ENCODE measurements around the gene KRT80. TPM values are rescaled to one million over a fixed set of nuclear protein-coding genes. Genes with fewer than 3 reads are reported as not detected.

The KRT80 gene
- total RNA-seq, 2 donors from 2014 or later = 0.66 to 4.9 TPM

- peak overlapping the region; percentile 27 to 74 for H3K9ac ChIP-seq (ENCODE audit: low read depth in 2 of 2, low read length in 2 of 2)
- peak; percentile 34 for DNase-seq
- H3K36me3 ChIP-seq = no peaks in the 10 kb centered on the region
- TF ChIP-seq CTCF (IDR thresholded peaks at IDR 0.05) = no peak
- no peaks in the 10 kb centered on the region for H3K27me3 ChIP-seq
- no peaks in the 10 kb centered on the region for H3K9me3 ChIP-seq
- intact Hi-C loops (cut with DNase I) = loop anchor here (5.0 kb wide), 1 partner anchor 438 kb away; no protein-coding TSS in a partner anchor
- peak overlapping the region; percentile 24 for H3K27ac ChIP-seq
- H3K4me1 ChIP-seq = peaks cover 19% of the 10 kb centered on the region
- no peak overlapping the region for H3K4me3 ChIP-seq
Observed at GRCh38 chr12:52144512-52145227, 47.1 kb downstream of the KRT80 start.

GRCh38 chr12:52142431-52142830 lies 49.4 kb downstream of the KRT80 start:
- Histone ChIP-seq H3K27me3 (no peaks in the 10 kb centered on the region), H3K27ac (no peak overlapping the region), H3K9ac (ENCODE audit: low read depth in 2 of 2, low read length in 2 of 2) (no peak overlapping the region), H3K36me3 (no peaks in the 10 kb centered on the region), H3K9me3 (no peaks in the 10 kb centered on the region), H3K4me1 (peaks cover 9% of the 10 kb centered on the region), H3K4me3 (no peak overlapping the region)
- TF ChIP-seq CTCF (IDR thresholded peaks at IDR 0.05) = no peak
- no peak for DNase-seq
- intact Hi-C loops (cut with DNase I) = loop anchor here (5.0 kb wide), 1 partner anchor 440 kb away; no protein-coding TSS in a partner anchor

DNA sequence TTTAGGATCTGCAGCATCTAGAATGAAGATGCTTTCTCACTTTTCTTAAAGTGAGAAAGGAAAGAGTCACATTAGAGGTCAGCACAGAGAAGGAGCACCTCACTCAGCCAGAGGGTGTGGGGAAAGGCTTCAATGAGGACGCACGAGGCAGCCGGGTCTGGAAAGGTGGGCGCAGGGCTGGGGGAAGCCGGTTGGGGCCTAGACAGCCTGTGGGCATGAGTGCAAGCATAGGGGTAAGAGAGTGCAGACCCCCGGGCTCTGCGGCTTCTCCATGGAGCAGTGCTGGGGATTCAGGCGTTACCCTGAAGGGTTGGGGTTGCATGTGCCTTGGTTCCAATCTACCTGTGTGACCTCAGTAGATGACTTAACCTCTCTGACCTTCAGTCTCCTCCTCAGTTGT lies 49.9 kb downstream of the KRT80 start:
- no peak for TF ChIP-seq CTCF (IDR thresholded peaks at IDR 0.05)
- H3K9ac ChIP-seq (ENCODE audit: low read depth in 2 of 2, low read length in 2 of 2) = no peak overlapping the region
- peaks cover 3% of the 10 kb centered on the region for H3K4me1 ChIP-seq
- H3K36me3 ChIP-seq = no peaks in the 10 kb centered on the region
- H3K9me3 ChIP-seq = no peaks in the 10 kb centered on the region
- H3K27ac ChIP-seq = no peak overlapping the region
- intact Hi-C loops (cut with DNase I) = loop anchor here (5.0 kb wide), 1 partner anchor 440 kb away; no protein-coding TSS in a partner anchor
- no peak for DNase-seq
- no peak overlapping the region for H3K4me3 ChIP-seq
- H3K27me3 ChIP-seq = no peaks in the 10 kb centered on the region

- intact Hi-C loops (cut with DNase I) = loop anchor here (5.0 kb wide), 1 partner anchor 441 kb away; no protein-coding TSS in a partner anchor
- no peak for DNase-seq
Observed at GRCh38 chr12:52141306-52141705, 50.5 kb downstream of the KRT80 start.

DNA sequence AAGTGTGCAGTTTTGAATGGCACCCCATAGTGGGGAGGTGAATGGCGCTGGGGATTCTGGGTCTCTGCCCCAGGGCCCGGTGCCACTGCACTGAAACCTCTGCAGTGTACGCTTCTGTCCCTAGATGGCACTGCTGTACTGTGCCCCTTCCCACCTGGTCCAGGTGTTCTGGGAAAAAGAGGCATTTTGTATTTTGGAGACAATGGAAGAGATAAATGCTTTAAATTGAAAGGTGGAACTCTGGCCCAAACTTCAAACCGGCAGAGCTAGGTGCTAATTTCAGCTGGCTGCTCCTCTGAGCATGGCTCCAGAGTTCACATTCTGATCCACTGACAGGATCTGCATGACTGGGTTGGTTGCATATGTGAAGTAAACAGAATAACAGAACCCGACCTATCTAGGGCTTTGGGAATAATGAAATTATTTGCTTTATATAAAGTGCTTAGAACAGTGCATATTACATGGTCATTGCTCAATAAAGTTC lies 52.2 kb downstream of the KRT80 start:
- Histone ChIP-seq H3K27ac (no peak overlapping the region), H3K36me3 (no peaks in the 10 kb centered on the region), H3K9ac (ENCODE audit: low read depth in 2 of 2, low read length in 2 of 2) (no peak overlapping the region), H3K9me3 (no peaks in the 10 kb centered on the region), H3K4me3 (no peak overlapping the region), H3K27me3 (no peaks in the 10 kb centered on the region), H3K4me1 (no peaks in the 10 kb centered on the region)
- peak; percentile 71 for TF ChIP-seq CTCF (IDR thresholded peaks at IDR 0.05)
- DNase-seq = peak; percentile 62
- intact Hi-C loops (cut with DNase I) = loop anchor here (5.0 kb wide), 1 partner anchor 443 kb away; no protein-coding TSS in a partner anchor

More at GRCh38 chr12:52141306-52141705, 50.5 kb downstream of the KRT80 start:
- Histone ChIP-seq H3K9ac (ENCODE audit: low read depth in 2 of 2, low read length in 2 of 2) (no peak overlapping the region), H3K36me3 (no peaks in the 10 kb centered on the region), H3K4me3 (no peak overlapping the region), H3K4me1 (no peaks in the 10 kb centered on the region), H3K27ac (no peak overlapping the region), H3K27me3 (no peaks in the 10 kb centered on the region), H3K9me3 (no peaks in the 10 kb centered on the region)
- no peak for TF ChIP-seq CTCF (IDR thresholded peaks at IDR 0.05)
